Left cardiac atrium (tissue), 4 donors: ENCODE data around the gene TCP11L1. TPM values are rescaled to one million over a fixed set of nuclear protein-coding genes. Genes with fewer than 3 reads are reported as not detected.
"Not testable (repeated sequence)": the region's sequence is repeated elsewhere in the genome, so short reads cannot be mapped to it uniquely, and the experiment has no call there.

Source experiments
- ATAC-seq, 2 donors: fragments of 200-7000 bp; cut with Tn5 transposase; one replicate each; pipeline ENCODE4 v1.9.1; 2020; ENCODE audit warnings: mild to moderate bottlenecking in 2 of 2, moderate library complexity in 2 of 2
- DNase-seq: peaks from one replicate; pipeline ENCODE4 v3.0.0-alpha.2; 2020
- intact Hi-C, 2 donors: fragments of 100-400 bp; cut with DNase I; formaldehyde crosslinking; loops; one replicate each; pipeline versions ENCODE4 v1.14.1 to v1.15.1; 2022 to 2023
- total RNA-seq, 2 donors: library from RNA; stranded (reverse); fragmentation: NEBNext Ultra II Directional; extraction: Animal tissue kit (Norgen Biotek cat#: 25700); gene quantifications; one replicate each; pipeline ENCODE4 v1.2.1, GENCODE V29; 2021
- donor health status: DM: no; HTN: yes; CAD: no.
- donor health status: DM: no; HTN: yes; CAD: no; lungs with severe emphysema.
- donor health status: DM: yes; HTN: yes; CAD: no.
- donor health status: Dilated cardiomyopathy.

Gene TCP11L1
- total RNA-seq, 2 donors from 2014 or later, result 9.7 to 9.8 TPM

GRCh38 chr11:33063326-33063881 is 24.0 kb downstream of the TCP11L1 start:
- intact Hi-C loops, result no loop called here
- ATAC-seq (no peak), DNase-seq (no peak)

- DNase-seq, result no peak
- intact Hi-C loops, result loop anchor here in 1 of 2 donors (2.0 kb wide), 1 partner anchor 103 kb away; no protein-coding TSS in a partner anchor
- peak in 1 of 2 donors; percentile 58 for ATAC-seq
Observed at GRCh38 chr11:33064033-33064825, 24.9 kb downstream of the TCP11L1 start.

- intact Hi-C loops, result loop anchor here (2.0 to 5.0 kb wide), 2 partner anchors 103 to 104 kb away; no protein-coding TSS in a partner anchor
- no peak for DNase-seq
- no peak for ATAC-seq
Observed at GRCh38 chr11:33064866-33065265, 25.5 kb downstream of the TCP11L1 start.

GRCh38 chr11:33065445-33066178 is 26.2 kb downstream of the TCP11L1 start:
- intact Hi-C loops, result loop anchor here (2.0 to 5.0 kb wide), 2 partner anchors 103 to 105 kb away; no protein-coding TSS in a partner anchor
- ATAC-seq (peak; percentile 86 to 92), DNase-seq (peak; percentile 51)

- DNase-seq, result no peak
- ATAC-seq, result no peak
- intact Hi-C loops, result loop anchor here in 1 of 2 donors (5.0 kb wide), 1 partner anchor 105 kb away; no protein-coding TSS in a partner anchor
Observed at GRCh38 chr11:33067294-33067693, 27.9 kb downstream of the TCP11L1 start.

- intact Hi-C loops, result loop anchor here in 1 of 2 donors (5.0 kb wide), 1 partner anchor 106 kb away; no protein-coding TSS in a partner anchor
Observed at GRCh38 chr11:33068611-33069340, 29.4 kb downstream of the TCP11L1 start.

GRCh38 chr11:33072465-33072864 is 33.1 kb downstream of the TCP11L1 start:
- ATAC-seq (no peak), DNase-seq (no peak)
- intact Hi-C loops, result no loop called here

More at GRCh38 chr11:33068611-33069340, 29.4 kb downstream of the TCP11L1 start:
- DNase-seq (no peak), ATAC-seq (no peak)

GRCh38 chr11:33083918-33084317 is 44.5 kb downstream of the TCP11L1 start:
- ATAC-seq (no peak), DNase-seq (no peak)
- intact Hi-C loops, result no loop called here

- intact Hi-C loops, result no loop called here
- DNase-seq (no peak), ATAC-seq (peak in 1 of 2 donors; percentile 55)
Observed at GRCh38 chr11:33086017-33086416, 46.6 kb downstream of the TCP11L1 start.

GRCh38 chr11:33089776-33090175 is 50.4 kb downstream of the TCP11L1 start:
- intact Hi-C loops, result no loop called here
- DNase-seq (no peak), ATAC-seq (no peak)

GRCh38 chr11:33094157-33094556 is 54.8 kb downstream of the TCP11L1 start:
- no peak for DNase-seq
- ATAC-seq, result no peak
- intact Hi-C loops, result no loop called here

- DNase-seq (no peak), ATAC-seq (no peak)
Observed at GRCh38 chr11:33103836-33104235, 64.5 kb downstream of the TCP11L1 start.

GRCh38 chr11:33109294-33109895 is 70.0 kb downstream of the TCP11L1 start:
- ATAC-seq, result no peak

More at GRCh38 chr11:33103836-33104235, 64.5 kb downstream of the TCP11L1 start:
- intact Hi-C loops, result no loop called here

GRCh38 chr11:33110083-33110482 is 70.7 kb downstream of the TCP11L1 start:
- DNase-seq, result no peak
- intact Hi-C loops, result no loop called here
- ATAC-seq, result peak in 1 of 2 donors; percentile 52

More at GRCh38 chr11:33109294-33109895, 70.0 kb downstream of the TCP11L1 start:
- intact Hi-C loops, result no loop called here
- DNase-seq, result no peak

GRCh38 chr11:33116535-33116934 is 77.2 kb downstream of the TCP11L1 start:
- intact Hi-C loops, result no loop called here
- ATAC-seq (no peak), DNase-seq (no peak)

GRCh38 chr11:33122696-33123095 is 83.3 kb downstream of the TCP11L1 start:
- intact Hi-C loops, ATAC-seq, DNase-seq: not testable (repeated sequence)
